GM12801 (cell line): ENCODE results near the gene MAGI1.

Experiments
- CTCF ChIP-seq: IDR thresholded peaks from one replicate; pipeline ENCODE4 v1.5.1; 2011; ENCODE audit warnings: control low read depth; ENCODE audit not compliant: insufficient read length; ENCODE audit errors: extremely low read depth

MAGI1 gene

GRCh38 chr3:65888980-65889706, 149.6 kb downstream of the MAGI1 start:
- no peak for TF ChIP-seq CTCF

- no peak for TF ChIP-seq CTCF
These were observed 150.5 kb downstream of the MAGI1 start for GRCh38 chr3:65888196-65888595.

- no peak for TF ChIP-seq CTCF
These were observed 152.3 kb downstream of the MAGI1 start for GRCh38 chr3:65886391-65886790.

- no peak for TF ChIP-seq CTCF
These were observed 154.6 kb downstream of the MAGI1 start for GRCh38 chr3:65884071-65884470.

- no peak for TF ChIP-seq CTCF
These were observed 155.1 kb downstream of the MAGI1 start for GRCh38 chr3:65883613-65884012.

GRCh38 chr3:65880350-65880749, 158.4 kb downstream of the MAGI1 start:
- no peak for TF ChIP-seq CTCF

GRCh38 chr3:65879372-65879771, 159.3 kb downstream of the MAGI1 start:
- no peak for TF ChIP-seq CTCF

GRCh38 chr3:65878831-65879230, 159.9 kb downstream of the MAGI1 start:
- TF ChIP-seq CTCF, result no peak
